Loucy (cell line): Measurements from ENCODE around the gene RPL31.

Source experiments
- EZH2phosphoT487 ChIP-seq: fragments of 200-600 bp; IDR thresholded peaks from 2 replicates; pipeline ENCODE4 v1.6.1; 2018; ENCODE audit warnings: antibody characterized with exemption, mild to moderate bottlenecking, moderate library complexity, borderline replicate concordance
- TF ChIP-seq, protein P1 (sequence below): fragments of 200-600 bp; sonication (generic); conservative IDR thresholded peaks from 2 replicates; pipeline ENCODE4 v1.5.1; 2014; ENCODE audit warnings: mild to moderate bottlenecking, antibody characterized with exemption, low read length

DNA sequence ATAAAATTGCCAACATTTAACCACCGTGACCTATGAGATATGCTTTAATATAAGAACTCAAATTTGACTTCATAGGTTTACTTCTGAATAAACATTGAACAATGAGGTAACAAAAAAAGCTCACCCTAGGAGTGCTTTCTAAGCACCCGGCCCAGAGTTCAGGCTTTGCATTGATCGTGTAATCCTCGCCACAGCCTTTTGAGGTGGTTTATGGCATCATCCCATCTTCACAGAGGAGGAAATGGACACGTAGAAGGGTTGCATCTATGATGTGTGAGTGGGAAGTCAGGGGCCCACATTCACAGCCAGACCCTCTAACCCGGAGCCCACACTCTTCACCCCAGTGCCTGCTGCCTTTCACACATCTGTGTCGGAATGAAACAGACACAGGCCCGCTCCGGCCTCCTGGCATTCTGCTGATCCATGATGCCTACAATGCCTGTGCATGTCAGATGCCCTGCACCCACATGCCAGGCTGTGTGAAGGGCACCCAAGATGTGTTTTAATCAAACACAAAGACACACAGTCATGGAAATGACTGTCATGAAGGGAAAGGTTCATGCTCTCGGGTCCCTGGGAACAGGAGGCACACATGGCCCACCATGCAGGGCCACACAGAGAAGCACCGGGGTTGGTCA is 48.6 kb upstream of the RPL31 start:
- TF ChIP-seq, protein P1, sequence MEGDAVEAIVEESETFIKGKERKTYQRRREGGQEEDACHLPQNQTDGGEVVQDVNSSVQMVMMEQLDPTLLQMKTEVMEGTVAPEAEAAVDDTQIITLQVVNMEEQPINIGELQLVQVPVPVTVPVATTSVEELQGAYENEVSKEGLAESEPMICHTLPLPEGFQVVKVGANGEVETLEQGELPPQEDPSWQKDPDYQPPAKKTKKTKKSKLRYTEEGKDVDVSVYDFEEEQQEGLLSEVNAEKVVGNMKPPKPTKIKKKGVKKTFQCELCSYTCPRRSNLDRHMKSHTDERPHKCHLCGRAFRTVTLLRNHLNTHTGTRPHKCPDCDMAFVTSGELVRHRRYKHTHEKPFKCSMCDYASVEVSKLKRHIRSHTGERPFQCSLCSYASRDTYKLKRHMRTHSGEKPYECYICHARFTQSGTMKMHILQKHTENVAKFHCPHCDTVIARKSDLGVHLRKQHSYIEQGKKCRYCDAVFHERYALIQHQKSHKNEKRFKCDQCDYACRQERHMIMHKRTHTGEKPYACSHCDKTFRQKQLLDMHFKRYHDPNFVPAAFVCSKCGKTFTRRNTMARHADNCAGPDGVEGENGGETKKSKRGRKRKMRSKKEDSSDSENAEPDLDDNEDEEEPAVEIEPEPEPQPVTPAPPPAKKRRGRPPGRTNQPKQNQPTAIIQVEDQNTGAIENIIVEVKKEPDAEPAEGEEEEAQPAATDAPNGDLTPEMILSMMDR = no peak
- no peak for TF ChIP-seq EZH2phosphoT487
